Mucosa of rectum (tissue), 2 donors: ENCODE measurements around the gene HRH1.
"Not testable (repeated sequence)": the region's sequence is repeated elsewhere in the genome, so short reads cannot be mapped to it uniquely, and the experiment has no call there.

Source experiments
- H3K27ac ChIP-seq, 2 donors: one replicate each; pipeline ENCODE4 v1.7.0; 2013; ENCODE audit warnings: inconsistent platforms in 2 of 2, low read depth in 2 of 2, low read length in 2 of 2
- H3K27me3 ChIP-seq, 2 donors: one replicate each; pipeline ENCODE4 v1.7.0; 2013; ENCODE audit warnings: low read length in 2 of 2; ENCODE audit not compliant: control insufficient read depth in 2 of 2, insufficient read depth in 2 of 2
- H3K36me3 ChIP-seq, 2 donors: one replicate each; pipeline ENCODE4 v1.7.0; 2013; ENCODE audit warnings: low read length in 2 of 2; ENCODE audit not compliant: control insufficient read depth in 2 of 2, insufficient read depth in 2 of 2
- H3K4me1 ChIP-seq, 2 donors: one replicate each; pipeline ENCODE4 v1.7.0; 2013; ENCODE audit warnings: low read length in 2 of 2, mild to moderate bottlenecking in 1 of 2; ENCODE audit not compliant: control insufficient read depth in 2 of 2, insufficient read depth in 2 of 2
- H3K4me3 ChIP-seq, 2 donors: one replicate each; pipeline ENCODE4 v1.7.0; 2013; ENCODE audit warnings: low read length in 2 of 2
- H3K9ac ChIP-seq, 2 donors: one replicate each; pipeline ENCODE4 v1.7.0; 2013; ENCODE audit warnings: low read length in 2 of 2, low read depth in 1 of 2, mild to moderate bottlenecking in 1 of 2
- H3K9me3 ChIP-seq, 2 donors: one replicate each; pipeline ENCODE4 v1.7.0; 2013; ENCODE audit warnings: low read length in 2 of 2; ENCODE audit not compliant: control insufficient read depth in 2 of 2
- donor health status: healthy.
- donor health status: Normal muscosa, but diverticular disease.

Gene HRH1

GRCh38 chr3:11128682-11129632 lies 25.3 kb upstream of the HRH1 start:
- Histone ChIP-seq H3K27me3 (no peaks in the 10 kb centered on the region), H3K36me3 (no peaks in the 10 kb centered on the region), H3K9ac (no peak overlapping the region)

DNA sequence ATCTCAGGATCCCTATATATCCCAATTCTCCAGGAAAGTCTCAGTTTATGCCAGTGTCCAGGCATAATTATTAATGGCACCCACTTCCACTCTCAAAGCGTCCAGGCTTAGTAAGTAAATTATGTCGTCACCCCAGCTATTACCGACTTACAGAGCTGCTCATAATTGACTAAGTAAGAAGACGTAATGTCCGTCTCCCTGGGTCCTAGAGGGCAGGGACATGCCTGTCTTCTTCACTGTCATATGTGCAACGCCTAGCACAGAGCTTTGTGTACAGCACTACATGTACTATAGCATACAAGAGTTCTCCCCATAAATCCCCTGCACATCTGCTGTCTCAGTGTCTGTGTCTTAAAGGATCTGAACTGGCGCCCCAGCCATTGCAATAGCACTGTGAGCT lies 23.9 kb upstream of the HRH1 start:
- H3K4me3 ChIP-seq: no peak overlapping the region
- H3K9me3 ChIP-seq: no peaks in the 10 kb centered on the region
- no peaks in the 10 kb centered on the region for H3K36me3 ChIP-seq
- no peak overlapping the region for H3K27ac ChIP-seq
- no peak overlapping the region for H3K9ac ChIP-seq
- H3K4me1 ChIP-seq: peaks cover 0 to 3% of the 10 kb centered on the region in 2 donors
- H3K27me3 ChIP-seq: no peaks in the 10 kb centered on the region

More at GRCh38 chr3:11128682-11129632, 25.3 kb upstream of the HRH1 start:
- H3K9me3 ChIP-seq: no peaks in the 10 kb centered on the region
- no peak overlapping the region for H3K4me3 ChIP-seq
- peaks cover 0 to 3% of the 10 kb centered on the region in 2 donors for H3K4me1 ChIP-seq
- no peak overlapping the region for H3K27ac ChIP-seq

GRCh38 chr3:11131371-11131770 lies 22.9 kb upstream of the HRH1 start:
- Histone ChIP-seq H3K27ac (no peak overlapping the region), H3K9ac (no peak overlapping the region), H3K9me3 (no peaks in the 10 kb centered on the region), H3K27me3 (no peaks in the 10 kb centered on the region), H3K4me1 (peaks cover 0 to 3% of the 10 kb centered on the region in 2 donors), H3K4me3 (no peak overlapping the region), H3K36me3 (no peaks in the 10 kb centered on the region)

GRCh38 chr3:11131886-11132285 lies 22.4 kb upstream of the HRH1 start:
- H3K27ac ChIP-seq: not testable (repeated sequence)

GRCh38 chr3:11132861-11133260 lies 21.4 kb upstream of the HRH1 start:
- no peaks in the 10 kb centered on the region for H3K27me3 ChIP-seq
- H3K4me1 ChIP-seq: peaks cover 0 to 3% of the 10 kb centered on the region in 2 donors
- H3K27ac ChIP-seq: no peak overlapping the region
- H3K9me3 ChIP-seq: no peaks in the 10 kb centered on the region
- H3K36me3 ChIP-seq: no peaks in the 10 kb centered on the region
- H3K4me3 ChIP-seq: no peak overlapping the region
- no peak overlapping the region for H3K9ac ChIP-seq

More at GRCh38 chr3:11131886-11132285, 22.4 kb upstream of the HRH1 start:
- H3K9me3 ChIP-seq, H3K36me3 ChIP-seq, H3K9ac ChIP-seq, H3K4me3 ChIP-seq, H3K4me1 ChIP-seq, H3K27me3 ChIP-seq: not testable (repeated sequence)

DNA sequence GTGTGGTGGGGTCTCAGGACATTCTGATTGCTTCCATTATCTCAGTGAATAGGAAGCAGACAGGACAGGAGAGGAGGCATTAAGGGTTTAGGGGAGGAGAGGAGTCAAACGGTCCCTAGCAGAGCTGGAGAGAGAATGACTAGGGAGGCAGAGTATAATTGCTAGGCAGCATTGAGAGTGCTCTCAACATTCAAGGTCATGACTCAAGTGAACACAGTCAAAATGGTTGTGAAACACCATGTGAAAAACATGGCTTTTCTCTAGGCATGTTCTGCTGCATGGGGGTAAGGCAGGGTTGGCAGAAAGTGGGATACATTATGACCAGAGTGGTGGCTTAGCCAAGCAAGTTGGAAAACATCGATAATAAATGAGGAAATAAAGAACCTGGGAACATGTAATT lies 19.5 kb upstream of the HRH1 start:
- no peak overlapping the region for H3K27ac ChIP-seq
- no peak overlapping the region for H3K4me3 ChIP-seq
- no peaks in the 10 kb centered on the region for H3K36me3 ChIP-seq
- H3K9me3 ChIP-seq: no peaks in the 10 kb centered on the region
- peaks cover 3 to 4% of the 10 kb centered on the region in 2 donors for H3K4me1 ChIP-seq
- no peaks in the 10 kb centered on the region for H3K27me3 ChIP-seq
- no peak overlapping the region for H3K9ac ChIP-seq

- H3K36me3 ChIP-seq: no peaks in the 10 kb centered on the region
These were observed 18.2 kb upstream of the HRH1 start for GRCh38 chr3:11136116-11136515.

DNA sequence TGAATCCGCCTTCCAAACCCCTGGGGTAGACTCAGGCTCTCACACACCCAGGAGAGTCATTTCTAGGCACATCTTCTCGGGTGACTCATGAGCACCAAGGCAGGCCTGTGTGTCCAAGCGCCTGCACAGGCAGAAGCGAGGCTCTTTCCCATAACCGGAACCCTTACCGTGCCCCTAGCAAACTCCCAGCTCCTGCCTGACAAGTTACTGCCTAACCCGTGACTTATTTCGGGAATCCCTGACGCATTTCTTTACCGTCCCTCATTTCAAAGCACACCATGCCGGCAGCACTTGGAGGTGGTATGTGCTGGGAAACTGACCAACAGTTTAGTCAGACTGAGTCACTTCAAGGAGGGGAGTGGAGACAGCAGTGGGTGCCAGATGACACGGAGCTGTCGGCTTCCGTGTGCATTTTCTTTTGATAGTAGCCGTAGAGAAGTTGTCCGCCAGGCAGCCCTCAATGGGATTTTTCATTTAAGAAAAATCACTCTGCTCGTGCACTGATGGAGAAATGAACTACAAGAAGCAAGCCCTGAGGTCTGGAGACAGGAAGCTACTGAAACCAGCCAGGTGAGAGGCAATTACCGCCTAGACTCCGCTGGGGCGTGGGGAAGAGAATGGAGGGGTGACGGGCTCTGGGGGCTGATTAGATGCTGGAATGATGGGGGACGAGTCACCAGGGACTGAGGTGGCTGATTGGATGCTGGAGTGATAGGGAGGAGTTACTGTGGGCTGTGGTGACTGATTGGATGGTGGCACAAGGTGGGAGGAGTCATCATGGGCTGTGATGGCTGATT lies 17.3 kb upstream of the HRH1 start:
- no peak overlapping the region for H3K27ac ChIP-seq
- H3K4me1 ChIP-seq: peaks cover 4 to 7% of the 10 kb centered on the region in 2 donors
- no peaks in the 10 kb centered on the region for H3K36me3 ChIP-seq
- no peaks in the 10 kb centered on the region for H3K9me3 ChIP-seq
- H3K9ac ChIP-seq: no peak overlapping the region
- H3K27me3 ChIP-seq: no peaks in the 10 kb centered on the region
- H3K4me3 ChIP-seq: no peak overlapping the region

More at GRCh38 chr3:11136116-11136515, 18.2 kb upstream of the HRH1 start:
- no peaks in the 10 kb centered on the region for H3K27me3 ChIP-seq
- peaks cover 4 to 9% of the 10 kb centered on the region in 2 donors for H3K4me1 ChIP-seq
- H3K9ac ChIP-seq: no peak overlapping the region
- H3K9me3 ChIP-seq: no peaks in the 10 kb centered on the region
- no peak overlapping the region for H3K27ac ChIP-seq
- H3K4me3 ChIP-seq: no peak overlapping the region

- Histone ChIP-seq H3K27ac (no peak overlapping the region), H3K36me3 (no peaks in the 10 kb centered on the region), H3K9ac (no peak overlapping the region), H3K9me3 (no peaks in the 10 kb centered on the region), H3K27me3 (no peaks in the 10 kb centered on the region), H3K4me3 (no peak overlapping the region), H3K4me1 (peaks cover 4 to 7% of the 10 kb centered on the region in 2 donors)
These were observed 16.7 kb upstream of the HRH1 start for GRCh38 chr3:11137627-11137959.

DNA sequence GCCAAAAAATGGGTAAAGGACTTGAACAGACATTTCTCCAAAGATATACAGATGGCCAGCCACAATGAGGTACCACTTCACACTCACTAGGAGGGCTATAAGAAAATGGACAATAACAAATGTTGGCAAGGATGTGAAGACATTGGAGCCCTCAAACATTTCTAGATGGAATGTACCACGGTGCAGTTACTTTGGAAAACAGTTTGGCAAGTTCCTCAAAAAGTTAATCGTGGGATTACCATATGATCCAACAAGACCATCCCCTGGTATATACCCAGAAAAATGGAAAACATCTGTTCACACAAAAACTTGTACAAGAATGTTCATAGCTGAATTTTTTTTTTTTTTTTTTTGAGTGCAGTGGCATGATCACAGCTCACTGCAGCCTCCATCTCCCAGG lies 15.9 kb upstream of the HRH1 start:
- no peaks in the 10 kb centered on the region for H3K9me3 ChIP-seq
- no peak overlapping the region for H3K27ac ChIP-seq
- no peak overlapping the region for H3K4me3 ChIP-seq
- no peaks in the 10 kb centered on the region for H3K27me3 ChIP-seq
- H3K36me3 ChIP-seq: no peaks in the 10 kb centered on the region
- peaks cover 4 to 7% of the 10 kb centered on the region in 2 donors for H3K4me1 ChIP-seq
- H3K9ac ChIP-seq: no peak overlapping the region
